C4-2B (cell line): ENCODE measurements around the gene NT5DC4.

Experiments
- CTCF ChIP-seq: fragments of 450-650 bp; conservative IDR thresholded peaks from 2 replicates; pipeline ENCODE4 v1.5.1; 2017; ENCODE audit warnings: mild to moderate bottlenecking
- ZFX ChIP-seq: fragments of 450-650 bp; IDR thresholded peaks from 2 replicates; pipeline ENCODE4 v1.6.1; 2017

GRCh38 chr2:112774536-112775285 is 53.9 kb downstream of the NT5DC4 start:
- no peak for TF ChIP-seq CTCF
- TF ChIP-seq ZFX = no peak
